HepG2 (cell line): ENCODE measurements around the gene ZBED6. TPM values are rescaled to one million over a fixed set of nuclear protein-coding genes. Genes with fewer than 3 reads are reported as not detected.

Source experiments
- ATAC-seq: fragments of 200-7000 bp; cut with Tn5 transposase; 3 replicates; pipeline ENCODE4 v1.9.1; 2020; ENCODE audit warnings: mild to moderate bottlenecking, moderate library complexity
- BruUV-seq: library from RNA; stranded (reverse); fragments of 400-500 nt; replicated peaks from 2 replicates; lab custom pipeline; 2021; lab: Mats Ljungman, UMichigan
- CTCF ChIA-PET: fragments of 300-600 bp; formaldehyde crosslinking; extraction: SDS; loops from one replicate; lab custom pipeline; 2021; ENCODE audit warnings: low total read pairs, inconsistent platforms, low intra/inter-chr PET ratio; lab: Yijun Ruan, JAX
- POLR2A ChIA-PET: fragments of 350-600 bp; sonication (Branson Sonifier 250); formaldehyde crosslinking; loops from one replicate; lab custom pipeline; 2020; ENCODE audit warnings: antibody characterized with exemption, inconsistent platforms; lab: Yijun Ruan, JAX
- DNase-seq: peaks from one replicate; pipeline ENCODE4 v3.0.0-alpha.2; 2015; ENCODE audit warnings: low spot score
- FAIRE-seq: peaks from 3 replicates; lab custom pipeline; 2011; peaks lifted over from hg19 to GRCh38; lab: Jason Lieb, UNC
- H2AFZ ChIP-seq: one replicate; pipeline ENCODE4 v1.6.1; 2011; ENCODE audit warnings: low read length, inconsistent platforms
- H3K27ac ChIP-seq: fragments of 300-600 bp; 3 replicates; pipeline ENCODE4 v1.8.0; 2011; ENCODE audit warnings: mixed run types, mild to moderate bottlenecking, mixed read lengths, low read length, inconsistent platforms; ENCODE audit not compliant: insufficient read depth; ENCODE audit errors: extremely low read length
- H3K27me3 ChIP-seq, 2 experiments: fragments of 200-600 bp in 1 of 2; 2 replicates in 1 of 2; 3 replicates in 1 of 2; pipeline versions ENCODE4 v1.6.0 to v1.8.0; 2011; ENCODE audit warnings: low read length in 2 of 2, mild to moderate bottlenecking in 2 of 2, moderate library complexity in 2 of 2, inconsistent platforms in 1 of 2; ENCODE audit not compliant: insufficient read depth in 2 of 2, control insufficient read depth in 1 of 2
- H3K36me3 ChIP-seq, 2 experiments: fragments of 200-600 bp in 1 of 2; replicated peaks in 1 of 2; 2 replicates in 1 of 2; 3 replicates in 1 of 2; pipeline versions ENCODE4 v1.5.1 to v1.8.0; 2011; ENCODE audit warnings: low read length in 2 of 2, inconsistent platforms in 1 of 2; ENCODE audit not compliant: insufficient read depth in 2 of 2, control insufficient read depth in 1 of 2
- H3K4me1 ChIP-seq: 2 replicates; pipeline ENCODE4 v1.5.1; 2012; ENCODE audit warnings: low read length, inconsistent platforms; ENCODE audit not compliant: insufficient read depth
- H3K4me2 ChIP-seq: 2 replicates; pipeline ENCODE4 v1.6.0; 2011; ENCODE audit warnings: low read depth, low read length, inconsistent platforms
- H3K4me3 ChIP-seq, 3 experiments: fragments of 200-600 bp in 1 of 3; sonication (generic), shearing (Covaris generic) in 1 of 3; replicated peaks in 1 of 3; 2 replicates each; pipeline ENCODE4 v1.5.1; 2011 to 2016; ENCODE audit warnings: low read length in 3 of 3, inconsistent platforms in 2 of 3, low read depth in 2 of 3, mild to moderate bottlenecking in 2 of 3, control low read depth in 1 of 3, mixed read lengths in 1 of 3; ENCODE audit not compliant: insufficient read depth in 1 of 3
- H3K79me2 ChIP-seq: one replicate; pipeline ENCODE4 v1.6.1; 2011; ENCODE audit warnings: low read length, inconsistent platforms; ENCODE audit not compliant: insufficient read depth
- H3K9ac ChIP-seq: 2 replicates; pipeline ENCODE4 v1.6.0; 2011; ENCODE audit warnings: mild to moderate bottlenecking, low read depth, low read length, inconsistent platforms; ENCODE audit not compliant: insufficient read depth
- H3K9me3 ChIP-seq: 2 replicates; pipeline ENCODE4 v1.5.1; 2012; ENCODE audit warnings: mild to moderate bottlenecking, low read length
- H4K20me1 ChIP-seq: 2 replicates; pipeline ENCODE4 v1.6.0; 2011; ENCODE audit warnings: inconsistent platforms, mild to moderate bottlenecking, low read length, moderate library complexity; ENCODE audit not compliant: insufficient read depth
- AHR ChIP-seq: IDR thresholded peaks from 2 replicates; pipeline ENCODE4 v1.6.1; 2018; ENCODE audit warnings: missing genetic modification reagents, missing compliant biosample characterization
- ATF6 ChIP-seq: sonication (generic); formaldehyde crosslinking; conservative IDR thresholded peaks from 2 replicates; pipeline ENCODE4 v1.4.0; 2020; ENCODE audit warnings: missing genetic modification reagents
- DZIP1 ChIP-seq: sonication (generic); formaldehyde crosslinking; IDR thresholded peaks from 2 replicates; pipeline ENCODE4 v1.5.0; 2020; ENCODE audit warnings: mild to moderate bottlenecking, missing genetic modification reagents
- HOXA3 ChIP-seq: sonication (generic); formaldehyde crosslinking; IDR thresholded peaks from 2 replicates; pipeline ENCODE4 v1.5.0; 2020; ENCODE audit warnings: missing genetic modification reagents
- IRF1 ChIP-seq: sonication (generic); formaldehyde crosslinking; IDR thresholded peaks from 2 replicates; pipeline ENCODE4 v1.4.0; 2020; ENCODE audit warnings: low read depth, mild to moderate bottlenecking, missing genetic modification reagents
- KAT8 ChIP-seq: IDR thresholded peaks from 2 replicates; pipeline ENCODE4 v1.6.1; 2016; ENCODE audit warnings: missing genetic modification reagents, missing compliant biosample characterization
- MIER3 ChIP-seq: IDR thresholded peaks from 2 replicates; pipeline ENCODE4 v1.6.1; 2016; ENCODE audit warnings: missing compliant biosample characterization, borderline replicate concordance
- REXO4 ChIP-seq: sonication (generic); formaldehyde crosslinking; IDR thresholded peaks from 2 replicates; pipeline ENCODE4 v1.8.0; 2022; ENCODE audit warnings: missing genetic modification reagents, mild to moderate bottlenecking, borderline replicate concordance
- SMAD3 ChIP-seq: sonication (generic); formaldehyde crosslinking; IDR thresholded peaks from 2 replicates; pipeline ENCODE4 v1.4.0; 2020; ENCODE audit warnings: missing genetic modification reagents
- SP5 ChIP-seq: IDR thresholded peaks from 2 replicates; pipeline ENCODE4 v1.6.1; 2016; ENCODE audit warnings: low read depth, borderline replicate concordance
- SRY ChIP-seq: sonication (generic); formaldehyde crosslinking; IDR thresholded peaks from 2 replicates; pipeline ENCODE4 v1.8.0; 2022; ENCODE audit warnings: mild to moderate bottlenecking, missing genetic modification reagents
- ZBTB37 ChIP-seq: sonication (generic); formaldehyde crosslinking; IDR thresholded peaks from 2 replicates; pipeline ENCODE4 v1.4.0; 2020; ENCODE audit warnings: mild to moderate bottlenecking, missing genetic modification reagents
- ZEB1 ChIP-seq: IDR thresholded peaks from 2 replicates; pipeline ENCODE4 v1.6.1; 2012; ENCODE audit warnings: mild to moderate bottlenecking, low read depth, inconsistent platforms; ENCODE audit not compliant: insufficient replicate concordance
- ZNF207 ChIP-seq: fragments of 450-650 bp; IDR thresholded peaks from 2 replicates; pipeline ENCODE4 v1.6.1; 2016; ENCODE audit warnings: antibody characterized with exemption, borderline replicate concordance
- ZNF225 ChIP-seq: sonication (generic); formaldehyde crosslinking; IDR thresholded peaks from 2 replicates; pipeline ENCODE4 v1.4.0; 2020; ENCODE audit warnings: mild to moderate bottlenecking, missing genetic modification reagents
- ZNF30 ChIP-seq: sonication (generic); formaldehyde crosslinking; IDR thresholded peaks from 2 replicates; pipeline ENCODE4 v1.5.0; 2020; ENCODE audit warnings: mild to moderate bottlenecking, missing genetic modification reagents
- ZNF7 ChIP-seq: IDR thresholded peaks from 2 replicates; pipeline ENCODE4 v1.6.1; 2016; ENCODE audit warnings: missing biosample characterization, missing genetic modification reagents
- WGBS: methylation state at CpG from one replicate; pipeline ENCODE4 v1.1.6; 2017; ENCODE audit warnings: low lambda C conversion rate; 5-methylcytosine and 5-hydroxymethylcytosine counted together
- in situ Hi-C: cut with HindIII; loops from 2 replicates; pipeline ENCODE4 v1.10.0; 2017; ENCODE audit warnings: low pct_unique_long_range_greater_than_20kb; ENCODE audit not compliant: extremely low pct_ligation_motif_present
- intact Hi-C: fragments of 100-400 bp; cut with micrococcal nuclease; formaldehyde crosslinking; loops from one replicate; pipeline ENCODE4 v1.10.0; 2022; ENCODE audit not compliant: unreplicated experiment
- polyA plus RNA-seq, 8 experiments: library from polyadenylated mRNA; depleted of rRNA in 3 of 8; stranded (reverse) in 7 of 8; unstranded in 1 of 8; fragments of >200 nt; fragmentation: Illumina TruSeq in 4 of 8; extraction: Trizol in 4 of 8; gene quantifications; 2 replicates each; pipeline versions ENCODE4 v1.2.1 to v1.2.3, GENCODE V29; 2011 to 2016; ENCODE audit warnings: low read depth in 4 of 8, missing spikeins in 1 of 8, mixed read lengths in 1 of 8; ENCODE audit not compliant: insufficient read depth in 1 of 8
- total RNA-seq, 5 experiments: library from RNA; depleted of rRNA; stranded (reverse); fragments of >200 nt; fragmentation: Illumina TruSeq; extraction: Trizol; gene quantifications; 2 replicates each; pipeline ENCODE4 v1.2.3, GENCODE V29; 2016; ENCODE audit warnings: low read depth in 1 of 5

The ZBED6 gene
- total and polyA plus RNA-seq, 2 of the 13 experiments (the other 11 are each of a cell fraction or from before 2014, with no cell fraction given): 9.3 to 12.5 TPM

GRCh38 chr1:203805689-203806088 is 10.3 kb downstream of the ZBED6 start:
- no peak overlapping the region for H3K4me3 ChIP-seq
- H3K79me2 ChIP-seq: peaks cover 36% of the 10 kb centered on the region
- POLR2A ChIA-PET: no interaction called here
- BruUV-seq: no TSS peak
- WGBS: 96% methylated on average over 7 of the region's 7 CpGs
- intact Hi-C loops (no loop called here), in situ Hi-C loops (no loop called here)
- H3K4me2 ChIP-seq: no peak overlapping the region
- no peaks in the 10 kb centered on the region for H3K4me1 ChIP-seq
- H3K9ac ChIP-seq: no peak overlapping the region
- FAIRE-seq: no peak
- no peak overlapping the region for H2AFZ ChIP-seq
- peaks cover 6% of the 10 kb centered on the region for H4K20me1 ChIP-seq
- TF ChIP-seq DZIP1 (CRISPR knock-in tag): no peak
- TF ChIP-seq HOXA3: no peak
- TF ChIP-seq SP5 (CRISPR knock-in tag): no peak
- no peak for TF ChIP-seq MIER3 (CRISPR knock-in tag)
- no peak for TF ChIP-seq SRY (CRISPR knock-in tag)
- no peak for TF ChIP-seq ZNF7
- no peak for TF ChIP-seq IRF1 (CRISPR knock-in tag)
- no peak for TF ChIP-seq ZNF225 (CRISPR knock-in tag)
- TF ChIP-seq ZNF207: no peak
- TF ChIP-seq ZNF30: no peak
- no peak for TF ChIP-seq KAT8 (CRISPR knock-in tag)
- no peak for TF ChIP-seq AHR (CRISPR knock-in tag)
- no peak for TF ChIP-seq ATF6 (CRISPR knock-in tag)
- no peak for TF ChIP-seq REXO4 (CRISPR knock-in tag)
- no peak for TF ChIP-seq ZBTB37 (CRISPR knock-in tag)
- TF ChIP-seq ZEB1: no peak
- TF ChIP-seq SMAD3: no peak
- H3K27ac ChIP-seq: no peak overlapping the region
- CTCF ChIA-PET: no interaction called here
- no peaks in the 10 kb centered on the region for H3K27me3 ChIP-seq
- no peaks in the 10 kb centered on the region for H3K9me3 ChIP-seq
- peaks cover 5 to 38% of the 10 kb centered on the region in 2 experiments for H3K36me3 ChIP-seq
- ATAC-seq: no peak
- no peak for DNase-seq
